GM21723 (cell line): ENCODE measurements around the gene OR2B3.
"Not testable (repeated sequence)": the region's sequence is repeated elsewhere in the genome, so short reads cannot be mapped to it uniquely, and the experiment has no call there.

Experiments used
- ATAC-seq: cut with Tn5 transposase; IDR thresholded peaks from one replicate; pipeline ENCODE4 v1.9.1; 2021; ENCODE audit warnings: mild to moderate bottlenecking, moderate library complexity; ENCODE audit not compliant: unreplicated experiment

The OR2B3 gene

DNA sequence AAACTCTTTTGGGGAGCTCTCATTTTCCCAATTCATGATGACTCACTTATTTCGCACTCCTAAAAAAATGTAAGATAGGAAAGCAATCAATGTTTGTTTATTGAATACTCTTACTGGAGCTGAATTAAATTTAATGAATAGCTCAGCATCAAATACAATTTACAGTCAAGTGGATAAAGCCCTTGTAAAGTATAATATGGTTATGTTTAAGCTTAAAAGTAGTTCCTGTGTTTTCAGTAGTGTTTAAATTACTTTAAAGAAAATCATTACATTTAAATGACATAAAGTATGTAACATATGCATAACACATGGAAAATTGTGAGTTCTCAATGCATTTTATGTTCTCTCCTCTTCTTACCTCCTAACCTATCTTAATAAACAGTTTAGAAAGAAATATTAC lies at the start of gene OR2B3:
Gene OR2B3 (minus strand): TSS at position 101 of the 400 bp plus-strand sequence. CDS start 65 bp downstream, at position 36.
- ATAC-seq, result no peak

GRCh38 chr6:29131691-29132090 lies 44.6 kb upstream of the OR2B3 start:
- no peak for ATAC-seq

DNA sequence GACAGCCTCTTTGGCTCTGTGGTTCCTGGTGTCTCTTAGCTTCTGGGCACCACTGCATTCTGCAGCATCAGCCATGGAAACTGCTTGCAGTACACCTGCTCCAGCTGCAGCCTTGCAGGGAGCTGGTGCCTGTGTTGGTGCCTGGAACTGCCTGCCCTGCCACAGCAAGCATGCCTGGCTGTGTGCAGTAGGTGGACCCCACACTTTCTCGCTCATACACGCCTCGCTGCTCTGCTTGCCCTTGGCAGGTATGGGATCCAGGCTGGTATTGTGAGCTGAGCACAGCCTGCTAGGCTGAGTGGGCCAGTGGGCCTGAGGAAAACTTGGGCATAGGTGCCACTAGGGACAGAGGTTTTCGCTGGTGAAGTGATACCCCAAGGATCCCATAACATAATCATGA lies 43.5 kb upstream of the OR2B3 start:
- ATAC-seq, result no peak

- no peak for ATAC-seq
These were observed 42.4 kb upstream of the OR2B3 start for GRCh38 chr6:29129326-29130012.

DNA sequence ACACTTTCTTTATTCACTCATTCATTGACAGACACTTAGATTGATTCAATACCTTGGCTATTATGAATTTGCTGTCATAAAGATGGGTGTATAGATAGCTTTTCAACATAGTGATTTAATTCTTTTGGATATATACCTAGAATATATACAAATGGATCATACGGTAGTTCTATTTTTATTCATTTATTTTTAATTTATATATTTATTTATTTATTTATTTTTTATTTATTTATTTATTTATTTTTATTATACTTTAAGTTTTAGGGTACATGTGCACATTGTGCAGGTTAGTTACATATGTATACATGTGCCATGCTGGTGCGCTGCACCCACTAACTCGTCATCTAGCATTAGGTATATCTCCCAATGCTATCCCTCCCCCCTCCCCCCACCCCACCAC lies 27.9 kb upstream of the OR2B3 start:
- ATAC-seq, result not testable (repeated sequence)

DNA sequence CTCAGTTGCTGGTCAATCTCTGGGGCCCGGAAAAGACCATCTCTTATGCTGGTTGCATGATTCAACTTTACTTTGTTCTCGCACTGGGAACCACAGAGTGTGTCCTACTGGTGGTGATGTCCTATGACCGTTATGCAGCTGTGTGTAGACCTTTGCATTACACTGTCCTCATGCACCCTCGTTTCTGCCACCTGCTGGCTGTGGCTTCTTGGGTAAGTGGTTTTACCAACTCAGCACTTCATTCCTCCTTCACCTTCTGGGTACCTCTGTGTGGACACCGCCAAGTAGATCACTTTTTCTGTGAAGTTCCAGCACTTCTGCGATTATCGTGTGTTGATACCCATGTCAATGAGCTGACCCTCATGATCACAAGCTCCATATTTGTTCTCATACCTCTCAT lies 25.0 kb upstream of the OR2B3 start:
- no peak for ATAC-seq

- ATAC-seq, result no peak
These were observed 20.6 kb upstream of the OR2B3 start, which contains the start of gene OR2J3 for GRCh38 chr6:29107758-29108157. TSS of gene OR2J3 (plus strand) at chr6:29108058. CDS start at chr6:29111891, 3,833 bp downstream.

GRCh38 chr6:29099190-29099589 lies 12.1 kb upstream of the OR2B3 start, which contains the start of gene OR2J1:
TSS of gene OR2J1 (plus strand) at chr6:29099490. CDS start at chr6:29100943, 1,453 bp downstream.
- ATAC-seq, result no peak

DNA sequence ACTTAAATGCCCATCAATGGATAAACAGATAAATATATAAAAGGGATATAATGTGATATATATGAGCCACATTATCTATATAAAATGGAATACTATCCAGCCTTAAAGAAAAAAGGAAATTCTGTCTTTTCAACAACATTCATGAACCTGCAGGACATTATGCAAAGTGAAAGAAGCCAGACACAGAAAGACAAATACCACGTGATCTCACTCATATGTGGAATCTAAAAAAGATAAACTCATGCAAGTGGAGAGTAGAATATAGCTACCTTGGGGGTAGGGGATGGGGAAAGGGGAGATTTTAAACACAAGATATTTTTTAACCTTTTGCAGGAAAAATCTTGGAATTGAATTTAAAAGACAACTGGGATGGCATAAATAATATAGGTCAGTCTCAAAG lies 10.7 kb upstream of the OR2B3 start:
- ATAC-seq, result no peak

DNA sequence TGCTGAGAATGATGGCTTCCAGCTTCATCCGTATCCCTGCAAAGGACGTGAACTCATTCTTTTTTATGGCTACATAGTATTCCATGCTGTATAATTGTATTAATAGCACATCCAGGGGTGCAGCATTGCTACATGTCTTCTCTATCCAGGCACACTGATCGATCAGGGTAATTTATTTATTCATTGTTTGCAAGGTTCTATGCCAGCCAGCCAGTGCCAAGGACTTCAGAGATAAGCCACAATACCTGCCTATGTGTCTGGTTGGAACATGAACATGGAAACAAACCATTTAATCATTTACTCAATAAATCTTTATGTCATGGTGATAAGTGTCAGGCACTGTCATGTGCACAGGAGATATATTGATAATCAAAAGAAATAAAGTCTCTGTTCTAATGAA lies 5.8 kb upstream of the OR2B3 start:
- no peak for ATAC-seq

DNA sequence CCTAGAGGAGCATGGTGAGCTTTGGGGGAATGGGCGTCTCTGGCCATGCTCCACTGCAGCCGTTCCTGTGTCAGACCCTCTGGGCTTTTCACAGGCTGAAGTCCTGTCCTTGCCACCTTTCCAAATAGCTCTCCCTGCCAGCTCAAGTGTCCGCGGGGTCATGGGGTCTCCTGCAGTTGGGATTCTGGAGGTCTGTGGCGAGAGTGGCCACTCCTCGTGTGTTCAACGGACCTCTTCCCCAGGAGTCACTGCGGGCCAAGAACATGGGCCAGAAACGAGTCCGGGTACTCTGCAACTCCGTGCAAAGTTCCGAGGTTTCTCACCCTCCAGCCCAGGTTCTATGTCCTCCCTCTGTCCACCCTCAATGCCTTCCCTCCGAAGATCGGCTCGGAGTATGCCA lies 4.7 kb downstream of the OR2B3 start:
- no peak for ATAC-seq

DNA sequence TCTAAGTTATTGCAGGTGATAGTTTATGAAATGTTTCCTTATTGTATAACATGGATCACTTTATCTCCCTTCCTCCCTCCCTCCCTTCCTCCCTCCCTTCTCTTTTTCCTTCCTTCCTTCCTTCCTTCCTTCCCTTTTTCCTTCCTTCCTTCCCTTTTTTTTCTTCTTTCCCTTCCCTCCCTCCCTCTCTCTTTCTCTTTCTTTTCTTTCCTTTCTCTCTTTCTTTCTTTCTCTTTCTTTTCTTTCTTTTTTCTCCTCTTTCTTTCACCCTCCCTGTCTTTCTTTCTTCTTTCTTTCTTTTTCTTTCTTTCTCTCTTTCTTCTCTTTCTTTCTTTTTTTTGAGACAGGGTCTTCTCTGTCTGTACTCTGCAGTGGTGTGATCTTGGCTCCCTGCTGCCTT lies 5.8 kb downstream of the OR2B3 start:
- no peak for ATAC-seq

DNA sequence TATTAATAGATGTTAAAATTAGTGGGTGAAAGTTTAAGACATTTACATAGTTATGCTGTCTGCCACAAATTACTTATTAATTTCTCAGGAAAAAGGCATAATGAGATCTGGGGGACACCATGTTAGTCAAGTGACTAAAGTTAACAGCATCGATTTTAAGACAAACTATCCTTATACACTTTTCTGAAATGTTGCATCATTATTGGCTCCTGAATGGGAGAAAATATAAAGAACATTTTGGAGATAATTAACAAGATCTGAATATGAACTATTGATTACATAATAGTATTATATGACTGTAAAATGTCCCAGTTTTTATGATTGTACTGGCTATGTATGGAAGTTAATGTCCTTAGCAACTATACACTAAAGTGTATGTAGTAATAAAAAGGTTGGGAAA lies 7.9 kb downstream of the OR2B3 start:
- no peak for ATAC-seq

- ATAC-seq, result no peak
These were observed 15.0 kb downstream of the OR2B3 start for GRCh38 chr6:29071831-29072723.

DNA sequence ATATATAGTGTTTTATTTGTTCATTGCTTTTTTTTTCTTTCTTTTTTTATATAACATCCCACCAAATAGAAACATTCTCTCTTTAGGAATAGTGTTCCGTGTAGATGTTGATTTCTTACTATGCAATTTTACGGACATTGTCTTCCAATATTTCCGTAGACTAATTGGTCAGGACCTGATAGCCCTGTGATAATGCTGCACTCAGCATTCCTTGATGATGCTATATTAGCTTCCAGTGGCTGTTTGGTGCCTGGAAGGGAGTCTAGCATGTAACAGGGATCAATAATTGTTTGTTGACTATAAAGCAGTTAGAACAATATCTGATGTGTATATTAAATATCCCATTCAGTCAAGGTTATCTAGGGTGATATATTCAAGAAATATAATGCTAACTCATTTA lies 35.4 kb downstream of the OR2B3 start:
- no peak for ATAC-seq

- no peak for ATAC-seq
These were observed 42.0 kb downstream of the OR2B3 start, which contains the start of gene OR2W1 for GRCh38 chr6:29045075-29045474. TSS of gene OR2W1 (minus strand) at chr6:29045175. CDS start at chr6:29045175, 0 bp downstream.
